ENCODE measurements around the gene INPP4B. TPM values are rescaled to one million over a fixed set of nuclear protein-coding genes. Genes with fewer than 3 reads are reported as not detected.

Gene INPP4B
- total RNA-seq, 1 experiment from 2014 or later: 41.0 TPM

DNA sequence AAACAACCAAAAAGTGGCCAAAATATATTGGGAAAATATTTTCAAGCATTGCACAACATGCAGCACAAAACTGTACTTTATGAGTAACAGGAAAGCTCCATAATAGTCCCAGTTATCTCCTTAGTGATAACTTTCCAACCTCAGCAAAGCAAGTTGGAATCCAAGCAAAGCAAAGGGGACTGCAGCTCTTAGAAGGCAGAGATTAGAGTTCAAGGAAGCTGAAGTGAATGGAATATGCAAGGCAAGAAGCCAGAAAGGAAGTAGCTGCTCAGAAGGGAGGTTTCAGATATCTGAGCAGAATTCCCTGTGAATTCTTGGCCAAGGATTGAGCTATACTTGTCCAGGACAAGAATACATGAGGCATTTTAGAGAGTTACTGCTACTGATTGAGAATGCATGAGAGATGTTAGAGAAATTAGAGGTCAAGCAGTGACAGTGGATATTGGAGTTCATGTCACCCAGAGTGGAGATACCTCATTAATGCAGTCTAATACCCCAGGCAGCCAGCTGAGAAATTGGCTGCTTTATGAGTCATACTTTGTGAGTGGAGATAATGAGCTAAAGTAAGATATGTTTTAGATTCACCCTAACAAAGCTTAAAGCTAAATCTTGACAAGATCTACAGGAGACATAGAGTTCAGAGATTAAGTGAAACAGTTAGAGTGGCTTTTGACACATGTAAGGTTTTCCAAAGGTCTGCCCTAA, 102.8 kb downstream of the INPP4B start:
- POLR2A ChIA-PET (ENCODE audit: unreplicated experiment): no interaction called here
- no peak overlapping the region for H3K27ac ChIP-seq (ENCODE audit: low read length)
- H3K4me2 ChIP-seq (ENCODE audit: low read length): no peak overlapping the region
- H3K9ac ChIP-seq (ENCODE audit: low read length): no peak overlapping the region
- H3K4me1 ChIP-seq (ENCODE audit: insufficient read depth, low read length): no peaks in the 10 kb centered on the region
- ATAC-seq (no peak), DNase-seq (peak; percentile 14)
- CTCF ChIA-PET: interaction anchor here (0.7 kb wide), 1 partner anchor 267 kb away, joined by 3 read pairs; no protein-coding TSS in a partner anchor
- no peaks in the 10 kb centered on the region for H3K36me3 ChIP-seq (ENCODE audit: low read depth, low read length)
- H3F3A ChIP-seq (ENCODE audit: low read length, unreplicated experiment): no peaks in the 10 kb centered on the region
- H3K79me2 ChIP-seq (ENCODE audit: low read length): no peaks in the 10 kb centered on the region
- intact Hi-C loops (cut with micrococcal nuclease): no loop called here
- no peak overlapping the region for H3K4me3 ChIP-seq (ENCODE audit: low read length)
- no peak overlapping the region for H2AFZ ChIP-seq (ENCODE audit: low read length)
- no peaks in the 10 kb centered on the region for H3K27me3 ChIP-seq (ENCODE audit: low read length)
- BruUV-seq (replicated peaks): no TSS peak
- H3K9me3 ChIP-seq (ENCODE audit: low read length): 0 out of 2 replicates have a peak, but pooled peaks cover 9% of the 10 kb centered on the region
- TF ChIP-seq, protein P1, sequence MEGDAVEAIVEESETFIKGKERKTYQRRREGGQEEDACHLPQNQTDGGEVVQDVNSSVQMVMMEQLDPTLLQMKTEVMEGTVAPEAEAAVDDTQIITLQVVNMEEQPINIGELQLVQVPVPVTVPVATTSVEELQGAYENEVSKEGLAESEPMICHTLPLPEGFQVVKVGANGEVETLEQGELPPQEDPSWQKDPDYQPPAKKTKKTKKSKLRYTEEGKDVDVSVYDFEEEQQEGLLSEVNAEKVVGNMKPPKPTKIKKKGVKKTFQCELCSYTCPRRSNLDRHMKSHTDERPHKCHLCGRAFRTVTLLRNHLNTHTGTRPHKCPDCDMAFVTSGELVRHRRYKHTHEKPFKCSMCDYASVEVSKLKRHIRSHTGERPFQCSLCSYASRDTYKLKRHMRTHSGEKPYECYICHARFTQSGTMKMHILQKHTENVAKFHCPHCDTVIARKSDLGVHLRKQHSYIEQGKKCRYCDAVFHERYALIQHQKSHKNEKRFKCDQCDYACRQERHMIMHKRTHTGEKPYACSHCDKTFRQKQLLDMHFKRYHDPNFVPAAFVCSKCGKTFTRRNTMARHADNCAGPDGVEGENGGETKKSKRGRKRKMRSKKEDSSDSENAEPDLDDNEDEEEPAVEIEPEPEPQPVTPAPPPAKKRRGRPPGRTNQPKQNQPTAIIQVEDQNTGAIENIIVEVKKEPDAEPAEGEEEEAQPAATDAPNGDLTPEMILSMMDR (conservative IDR thresholded peaks at IDR 0.05; ENCODE audit: low read depth, low read length): no peak
- no peak for TF ChIP-seq EZH2 (IDR thresholded peaks at IDR 0.05; ENCODE audit: low read length, unreplicated experiment)
- no peak for TF ChIP-seq EZH2phosphoT487 (IDR thresholded peaks at IDR 0.05; ENCODE audit: borderline replicate concordance, low read length)
- H3K9me2 ChIP-seq (replicated peaks; ENCODE audit: low read length): no peaks in the 10 kb centered on the region
- H4K20me1 ChIP-seq (ENCODE audit: low read length): no peaks in the 10 kb centered on the region

DNA sequence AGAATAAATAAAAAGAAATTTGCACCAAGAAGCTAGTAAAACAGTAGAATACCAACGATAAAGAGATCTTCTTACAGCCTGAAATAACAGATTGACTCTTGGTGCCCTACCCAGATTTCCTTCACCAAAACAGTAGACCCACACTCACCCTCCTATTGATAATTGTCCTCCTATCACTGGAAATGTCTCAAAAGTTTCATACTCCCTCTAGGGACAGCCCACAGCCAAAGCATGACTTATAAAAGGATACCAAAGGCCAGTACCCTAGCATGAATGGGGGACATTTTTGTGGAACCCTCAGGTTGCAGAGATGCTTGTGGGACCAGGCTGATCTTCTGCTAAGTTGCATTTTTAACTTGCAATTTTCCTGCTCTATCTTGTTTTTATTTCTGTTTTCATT, 104.1 kb downstream of the INPP4B start:
- Histone ChIP-seq H3K27me3 (ENCODE audit: low read length) (no peaks in the 10 kb centered on the region), H3K4me3 (ENCODE audit: low read length) (no peak overlapping the region), H3K9ac (ENCODE audit: low read length) (no peak overlapping the region), H3K9me2 (replicated peaks; ENCODE audit: low read length) (no peaks in the 10 kb centered on the region), H4K20me1 (ENCODE audit: low read length) (no peaks in the 10 kb centered on the region), H3F3A (ENCODE audit: low read length, unreplicated experiment) (no peaks in the 10 kb centered on the region), H2AFZ (ENCODE audit: low read length) (peak overlapping the region; percentile 35; the same call in 1 of the 2 replicates), H3K4me2 (ENCODE audit: low read length) (no peak overlapping the region), H3K9me3 (ENCODE audit: low read length) (0 out of 2 replicates have a peak, but pooled peaks cover 9% of the 10 kb centered on the region), H3K36me3 (ENCODE audit: low read depth, low read length) (no peaks in the 10 kb centered on the region), H3K79me2 (ENCODE audit: low read length) (no peaks in the 10 kb centered on the region), H3K27ac (ENCODE audit: low read length) (no peak overlapping the region), H3K4me1 (ENCODE audit: insufficient read depth, low read length) (no peaks in the 10 kb centered on the region)
- ChIA-PET POLR2A (ENCODE audit: unreplicated experiment) (no interaction called here), CTCF (no interaction called here)
- TF ChIP-seq EZH2phosphoT487 (IDR thresholded peaks at IDR 0.05; ENCODE audit: borderline replicate concordance, low read length) (no peak), EZH2 (IDR thresholded peaks at IDR 0.05; ENCODE audit: low read length, unreplicated experiment) (no peak)
- TF ChIP-seq, protein P1 (conservative IDR thresholded peaks at IDR 0.05; ENCODE audit: low read depth, low read length): peak; percentile 58
- peak; percentile 42; the same call in 1 of the 2 replicates for ATAC-seq
- DNase-seq: peak; percentile 41
- BruUV-seq (replicated peaks): no TSS peak
- intact Hi-C loops (cut with micrococcal nuclease): no loop called here

DNA sequence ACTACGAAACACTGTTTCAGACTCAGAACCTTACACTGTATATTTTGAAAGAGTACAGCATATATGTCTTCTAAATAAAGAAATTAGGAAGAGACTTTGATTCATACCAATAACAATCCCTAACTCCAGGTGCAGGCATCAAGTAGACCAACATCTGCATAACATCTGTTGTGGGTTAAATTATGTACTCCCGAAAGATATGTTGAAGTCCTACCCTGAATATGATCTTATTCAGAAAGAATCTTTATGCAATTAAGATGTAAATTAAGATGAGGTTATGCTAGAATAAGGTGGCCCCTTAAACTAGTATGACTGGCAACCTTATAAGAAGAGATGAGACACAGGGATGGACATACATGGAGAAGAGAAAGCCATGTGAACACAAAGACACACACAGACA, 117.9 kb downstream of the INPP4B start:
- CTCF ChIA-PET: no interaction called here
- Histone ChIP-seq H4K20me1 (ENCODE audit: low read length) (no peaks in the 10 kb centered on the region), H3K4me2 (ENCODE audit: low read length) (no peak overlapping the region), H3K9me3 (ENCODE audit: low read length) (no peaks in the 10 kb centered on the region), H3K9ac (ENCODE audit: low read length) (no peak overlapping the region), H3K9me2 (replicated peaks; ENCODE audit: low read length) (no peaks in the 10 kb centered on the region), H3K27ac (ENCODE audit: low read length) (no peak overlapping the region), H3K27me3 (ENCODE audit: low read length) (no peaks in the 10 kb centered on the region), H3K79me2 (ENCODE audit: low read length) (no peaks in the 10 kb centered on the region), H3K4me3 (ENCODE audit: low read length) (no peak overlapping the region), H2AFZ (ENCODE audit: low read length) (no peak overlapping the region), H3F3A (ENCODE audit: low read length, unreplicated experiment) (no peaks in the 10 kb centered on the region), H3K4me1 (ENCODE audit: insufficient read depth, low read length) (no peaks in the 10 kb centered on the region), H3K36me3 (ENCODE audit: low read depth, low read length) (0 out of 2 replicates have a peak, but pooled peaks cover 2% of the 10 kb centered on the region)
- TF ChIP-seq, protein P1 (conservative IDR thresholded peaks at IDR 0.05; ENCODE audit: low read depth, low read length): no peak
- no peak for TF ChIP-seq EZH2 (IDR thresholded peaks at IDR 0.05; ENCODE audit: low read length, unreplicated experiment)
- no peak for DNase-seq
- BruUV-seq (replicated peaks): no TSS peak
- intact Hi-C loops (cut with micrococcal nuclease): no loop called here
- POLR2A ChIA-PET (ENCODE audit: unreplicated experiment): no interaction called here
- ATAC-seq: no peak

All from PC-3 (cell line).